22Rv1 (cell line): ENCODE data around the gene JADE2.

ENCODE experiments used
- CTCF ChIP-seq: fragments of 450-650 bp; IDR thresholded peaks from 2 replicates; pipeline ENCODE4 v1.5.1; 2017; ENCODE audit warnings: mild to moderate bottlenecking
- ZFX ChIP-seq: fragments of 450-650 bp; IDR thresholded peaks from 2 replicates; pipeline ENCODE4 v1.6.1; 2017; ENCODE audit warnings: antibody characterized with exemption, borderline replicate concordance

GRCh38 chr5:134504629-134505300, 20.7 kb upstream of the JADE2 start:
- no peak for TF ChIP-seq CTCF
- TF ChIP-seq ZFX: no peak
